Activated CD4-positive, alpha-beta T cell treated with anti-CD3 and anti-CD28 coated beads, Interleukin-2, amount 10 ng/mL, durations not matched to agents 7 days and 5 days (primary cell): ENCODE results near the gene ITGB3. TPM values are rescaled to one million over a fixed set of nuclear protein-coding genes. Genes with fewer than 3 reads are reported as not detected.
"Not testable (repeated sequence)": the region's sequence is repeated elsewhere in the genome, so short reads cannot be mapped to it uniquely, and the experiment has no call there.

ENCODE experiments used
- CTCF ChIA-PET: fragments of 350-600 bp; sonication (Branson Sonifier 250); formaldehyde crosslinking; loops from one replicate; lab custom pipeline; 2021; ENCODE audit warnings: antibody characterized with exemption; lab: Charles Lee
- POLR2A ChIA-PET: fragments of 350-600 bp; sonication (Branson Sonifier 250); formaldehyde crosslinking; loops from one replicate; lab custom pipeline; 2021; ENCODE audit warnings: antibody characterized with exemption; lab: Charles Lee
- DNase-seq: peaks from one replicate; pipeline ENCODE4 v3.0.0-alpha.2; 2020
- H3K27ac Mint-ChIP-seq: one replicate; pipeline ENCODE4 v1.8.0; 2021; ENCODE audit warnings: mild to moderate bottlenecking, moderate library complexity, mixed read lengths
- H3K27me3 Mint-ChIP-seq: one replicate; pipeline ENCODE4 v1.8.0; 2021; ENCODE audit warnings: mixed read lengths
- H3K36me3 Mint-ChIP-seq: one replicate; pipeline ENCODE4 v1.8.0; 2021; ENCODE audit warnings: low read depth, mixed read lengths
- H3K4me1 Mint-ChIP-seq: one replicate; pipeline ENCODE4 v1.8.0; 2021; ENCODE audit warnings: mixed read lengths
- H3K4me3 Mint-ChIP-seq: one replicate; pipeline ENCODE4 v1.8.0; 2021; ENCODE audit warnings: mild to moderate bottlenecking, moderate library complexity, mixed read lengths
- H3K9me3 Mint-ChIP-seq: one replicate; pipeline ENCODE4 v1.8.0; 2021; ENCODE audit warnings: mixed read lengths
- total RNA-seq, 2 experiments: library from RNA; stranded (reverse); gene quantifications; one replicate each; pipeline ENCODE4 v1.2.3, GENCODE V29; 2021

Gene ITGB3
- total RNA-seq, 2 experiments from 2014 or later = 0.52 to 0.98 TPM

DNA sequence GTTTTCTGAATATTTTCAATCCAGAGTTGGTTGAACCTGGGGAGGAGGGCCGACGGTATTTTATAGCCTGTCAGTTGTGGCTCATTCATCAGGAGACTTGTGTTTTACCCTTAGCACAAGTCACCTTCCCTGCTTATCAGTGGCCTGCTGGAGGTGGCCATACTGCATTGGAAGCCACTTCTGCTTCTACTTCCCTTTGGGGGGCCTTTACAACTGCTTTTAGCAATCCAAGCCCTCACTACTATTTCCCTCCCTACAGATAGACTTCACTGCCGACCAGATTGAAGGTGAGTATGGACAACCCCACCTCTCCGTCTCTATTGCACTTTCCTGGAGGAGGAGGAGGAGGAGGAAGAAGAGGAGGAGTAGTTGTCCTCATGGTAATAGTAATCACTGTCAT, 40.1 kb upstream of the ITGB3 start:
- Mint-ChIP-seq H3K27ac (peak overlapping the region; percentile 5), H3K4me3 (no peak overlapping the region), H3K4me1 (peaks cover 26% of the 10 kb centered on the region), H3K36me3 (no peaks in the 10 kb centered on the region), H3K27me3 (peaks cover 16% of the 10 kb centered on the region), H3K9me3 (no peaks in the 10 kb centered on the region)
- CTCF ChIA-PET = no interaction called here
- DNase-seq = no peak
- POLR2A ChIA-PET = no interaction called here

DNA sequence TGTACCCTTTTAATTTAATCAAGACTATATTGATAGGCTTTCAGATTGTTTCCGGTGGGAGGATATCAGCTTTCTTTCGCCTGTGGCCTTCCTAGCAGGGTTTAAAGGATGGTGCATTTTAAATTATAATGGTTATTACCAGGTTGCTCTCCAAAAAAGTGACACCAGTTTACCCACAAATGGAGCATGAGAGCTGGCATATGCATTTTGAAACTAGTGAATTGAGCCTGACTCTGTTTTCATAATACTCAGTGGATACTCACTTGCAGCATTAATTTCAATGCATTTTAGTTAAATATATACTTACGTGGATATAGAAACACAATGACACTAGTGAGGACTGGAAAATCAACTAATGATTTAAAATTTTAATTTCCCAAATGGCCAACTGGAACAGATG, 38.7 kb upstream of the ITGB3 start:
- Mint-ChIP-seq H3K4me3 (no peak overlapping the region), H3K9me3 (no peaks in the 10 kb centered on the region), H3K36me3 (no peaks in the 10 kb centered on the region), H3K4me1 (peaks cover 40% of the 10 kb centered on the region), H3K27me3 (peaks cover 16% of the 10 kb centered on the region), H3K27ac (no peak overlapping the region)
- DNase-seq = no peak
- ChIA-PET POLR2A (no interaction called here), CTCF (no interaction called here)

- POLR2A ChIA-PET = not testable (repeated sequence)
These were observed 36.8 kb upstream of the ITGB3 start for GRCh38 chr17:47216821-47217220.

GRCh38 chr17:47217279-47217678, 36.3 kb upstream of the ITGB3 start:
- CTCF ChIA-PET = interaction anchor here (6.2 kb wide), 1 partner anchor 9 kb away, joined by 30 read pairs; the partner anchor contains the start of gene MYL4
- H3K4me1 Mint-ChIP-seq = peaks cover 57% of the 10 kb centered on the region

More at GRCh38 chr17:47216821-47217220, 36.8 kb upstream of the ITGB3 start:
- CTCF ChIA-PET = interaction anchor here (6.2 kb wide), 1 partner anchor 8 kb away, joined by 30 read pairs; the partner anchor contains the start of gene MYL4
- H3K4me1 Mint-ChIP-seq = peaks cover 57% of the 10 kb centered on the region
- peak overlapping the region; percentile 76 for H3K27ac Mint-ChIP-seq
- not testable (repeated sequence) for DNase-seq, H3K4me3 Mint-ChIP-seq, H3K36me3 Mint-ChIP-seq, H3K9me3 Mint-ChIP-seq
- H3K27me3 Mint-ChIP-seq = peaks cover 12% of the 10 kb centered on the region

DNA sequence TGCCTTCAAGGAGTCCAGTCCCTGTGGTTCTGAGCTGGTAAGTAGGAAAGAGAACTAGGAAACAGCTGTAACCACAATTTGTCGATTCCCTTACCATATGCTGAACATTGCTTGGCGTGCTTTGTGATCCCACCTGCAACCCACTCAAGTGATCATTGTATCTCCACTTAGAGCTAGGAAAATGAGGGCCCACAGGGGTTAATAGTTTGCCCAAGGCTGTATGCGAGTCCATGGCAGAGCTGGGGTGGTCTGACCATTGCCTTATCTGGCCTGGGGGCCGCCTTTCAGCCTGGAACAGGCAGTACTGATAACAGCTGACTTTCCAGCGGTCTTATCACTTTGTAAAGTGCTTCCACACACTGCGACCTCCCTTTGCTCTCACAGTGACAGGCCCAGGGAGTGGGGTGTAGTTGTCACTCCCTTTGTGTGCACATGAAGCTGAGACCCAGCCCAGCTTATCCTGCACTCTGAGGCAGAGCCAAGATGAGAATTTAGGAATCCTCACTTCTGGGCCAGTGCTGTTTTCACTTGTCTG, 34.7 kb upstream of the ITGB3 start:
- POLR2A ChIA-PET = no interaction called here
- H3K4me1 Mint-ChIP-seq = peaks cover 59% of the 10 kb centered on the region
- CTCF ChIA-PET = interaction anchor here (3.5 to 6.2 kb wide), 2 partner anchors 10 to 11 kb away, joined by 12 to 30 read pairs; partner anchors contain the start of gene MYL4
- no peak for DNase-seq
- peaks cover 5% of the 10 kb centered on the region for H3K9me3 Mint-ChIP-seq
- peaks cover 2% of the 10 kb centered on the region for H3K36me3 Mint-ChIP-seq
- H3K27me3 Mint-ChIP-seq = peaks cover 5% of the 10 kb centered on the region
- H3K4me3 Mint-ChIP-seq = no peak overlapping the region
- peak overlapping the region; percentile 75 for H3K27ac Mint-ChIP-seq

More at GRCh38 chr17:47217279-47217678, 36.3 kb upstream of the ITGB3 start:
- Mint-ChIP-seq H3K27me3 (peaks cover 12% of the 10 kb centered on the region), H3K27ac (peak overlapping the region; percentile 76)
- DNase-seq, H3K36me3 Mint-ChIP-seq, H3K4me3 Mint-ChIP-seq, H3K9me3 Mint-ChIP-seq, POLR2A ChIA-PET: not testable (repeated sequence)

GRCh38 chr17:47219621-47220475, 33.8 kb upstream of the ITGB3 start:
- Mint-ChIP-seq H3K4me3 (no peak overlapping the region), H3K27me3 (peaks cover 5% of the 10 kb centered on the region), H3K27ac (peak overlapping the region; percentile 43), H3K9me3 (peaks cover 5% of the 10 kb centered on the region), H3K36me3 (peaks cover 2% of the 10 kb centered on the region), H3K4me1 (peaks cover 58% of the 10 kb centered on the region)
- ChIA-PET POLR2A (interaction anchor here (0.6 kb wide), 1 partner anchor 12 kb away, joined by 6 read pairs; no protein-coding TSS in a partner anchor), CTCF (interaction anchor here (0.6 to 6.2 kb wide), 5 partner anchors 10 to 96 kb away, joined by 3 to 30 read pairs (median 3); partner anchors contain the start of gene MYL4)
- DNase-seq = no peak

DNA sequence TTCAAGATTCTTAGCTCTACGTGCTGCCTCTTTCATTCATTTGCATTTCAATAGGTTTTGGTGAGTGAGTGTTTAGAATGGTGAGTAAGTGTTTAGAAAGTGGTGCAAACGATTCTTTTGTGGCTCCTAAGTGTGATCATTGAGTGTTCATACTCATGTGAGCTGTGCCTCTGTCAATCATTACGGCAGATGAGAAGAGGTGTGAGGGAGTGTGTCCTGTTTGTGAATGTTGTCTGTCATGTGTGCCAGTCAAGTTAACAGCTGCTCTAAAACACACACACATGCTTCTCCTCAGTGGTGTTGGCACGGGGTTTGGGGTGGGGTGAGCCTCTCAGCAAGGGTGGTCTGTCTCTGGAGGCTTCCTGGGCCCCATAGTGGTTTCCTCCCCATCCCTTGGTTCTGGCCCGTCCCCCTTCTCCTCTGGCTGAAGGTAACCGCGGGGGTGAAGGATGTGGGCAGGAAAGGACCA, 33.1 kb upstream of the ITGB3 start:
- peaks cover 2% of the 10 kb centered on the region for H3K36me3 Mint-ChIP-seq
- peaks cover 53% of the 10 kb centered on the region for H3K4me1 Mint-ChIP-seq
- H3K4me3 Mint-ChIP-seq = no peak overlapping the region
- no peak for DNase-seq
- POLR2A ChIA-PET = interaction anchor here (0.6 kb wide), 1 partner anchor 13 kb away, joined by 6 read pairs; no protein-coding TSS in a partner anchor
- H3K27me3 Mint-ChIP-seq = peaks cover 2% of the 10 kb centered on the region
- CTCF ChIA-PET = interaction anchor here (0.6 to 6.2 kb wide), 6 partner anchors 8 to 95 kb away, joined by 3 to 30 read pairs (median 3); partner anchors contain the start of gene MYL4
- H3K9me3 Mint-ChIP-seq = peaks cover 5% of the 10 kb centered on the region
- peak overlapping the region; percentile 43 for H3K27ac Mint-ChIP-seq

- no peak for DNase-seq
- ChIA-PET POLR2A (no interaction called here), CTCF (interaction anchor here (0.7 to 6.2 kb wide), 5 partner anchors 9 to 28 kb away, joined by 3 to 30 read pairs (median 3); partner anchors contain the start of gene MYL4)
- peaks cover 5% of the 10 kb centered on the region for H3K9me3 Mint-ChIP-seq
- peaks cover 2% of the 10 kb centered on the region for H3K36me3 Mint-ChIP-seq
- no peak overlapping the region for H3K4me3 Mint-ChIP-seq
- peak overlapping the region; percentile 57 for H3K27ac Mint-ChIP-seq
- peaks cover 2% of the 10 kb centered on the region for H3K27me3 Mint-ChIP-seq
- peaks cover 50% of the 10 kb centered on the region for H3K4me1 Mint-ChIP-seq
These were observed 32.5 kb upstream of the ITGB3 start for GRCh38 chr17:47221154-47221553.

GRCh38 chr17:47222047-47222446, 31.6 kb upstream of the ITGB3 start:
- ChIA-PET CTCF (interaction anchor here (1.0 to 6.2 kb wide), 3 partner anchors 8 to 14 kb away, joined by 3 to 30 read pairs (median 12); partner anchors contain the start of gene MYL4), POLR2A (no interaction called here)
- H3K4me1 Mint-ChIP-seq = peaks cover 45% of the 10 kb centered on the region
- DNase-seq = no peak
- H3K9me3 Mint-ChIP-seq = peaks cover 5% of the 10 kb centered on the region
- no peak overlapping the region for H3K4me3 Mint-ChIP-seq
- peaks cover 2% of the 10 kb centered on the region for H3K27me3 Mint-ChIP-seq
- H3K27ac Mint-ChIP-seq = no peak overlapping the region
- peaks cover 2% of the 10 kb centered on the region for H3K36me3 Mint-ChIP-seq

DNA sequence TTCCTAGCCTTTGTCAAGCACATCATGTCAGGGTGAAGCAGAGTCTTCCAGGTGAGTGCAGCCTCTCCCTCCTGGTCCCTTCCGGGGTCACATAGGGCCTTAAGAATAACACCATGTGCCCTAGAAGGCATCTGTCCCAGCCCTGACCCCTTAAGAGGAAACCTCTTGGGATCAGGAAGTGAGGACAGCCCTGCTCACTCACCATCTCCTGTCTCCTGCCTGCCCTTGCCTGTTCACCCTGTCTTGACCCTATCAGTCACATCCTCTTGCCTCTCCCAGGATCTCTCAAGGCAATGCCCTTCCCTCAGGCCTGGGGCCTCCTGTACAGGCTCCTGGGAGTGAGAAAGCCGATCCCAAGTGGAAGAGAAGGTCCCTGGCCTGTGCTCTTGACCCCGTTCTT, 30.6 kb upstream of the ITGB3 start:
- Mint-ChIP-seq H3K4me1 (peaks cover 38% of the 10 kb centered on the region), H3K27ac (no peak overlapping the region), H3K4me3 (no peak overlapping the region), H3K27me3 (peaks cover 2% of the 10 kb centered on the region), H3K36me3 (peaks cover 2% of the 10 kb centered on the region), H3K9me3 (peaks cover 5% of the 10 kb centered on the region)
- CTCF ChIA-PET = interaction anchor here (1.0 to 6.2 kb wide), 2 partner anchors 11 to 14 kb away, joined by 3 to 30 read pairs; partner anchors contain the start of gene MYL4
- POLR2A ChIA-PET = no interaction called here
- DNase-seq = no peak

DNA sequence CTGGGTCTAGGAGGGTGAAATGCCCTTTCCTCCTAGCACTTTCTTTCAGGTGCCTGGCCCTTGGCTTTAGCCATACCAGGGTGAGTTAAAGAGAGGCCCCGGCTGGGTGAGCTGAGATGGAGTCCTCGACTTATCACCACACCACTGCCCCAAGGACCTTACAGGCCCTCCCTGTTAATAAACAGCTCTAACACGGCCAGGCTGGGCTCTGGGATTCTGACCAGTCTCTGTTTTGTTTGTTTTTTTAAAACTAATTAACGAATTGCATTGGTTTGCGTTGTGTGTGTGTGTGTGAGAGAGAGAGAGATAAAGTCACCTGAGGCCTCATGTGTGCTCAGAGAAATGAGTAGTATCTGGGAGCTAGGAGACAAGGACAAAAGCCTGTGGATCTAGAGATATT, 30.2 kb upstream of the ITGB3 start:
- H3K4me3 Mint-ChIP-seq = no peak overlapping the region
- peaks cover 2% of the 10 kb centered on the region for H3K36me3 Mint-ChIP-seq
- no peak for DNase-seq
- ChIA-PET CTCF (no interaction called here), POLR2A (no interaction called here)
- peaks cover 2% of the 10 kb centered on the region for H3K27me3 Mint-ChIP-seq
- H3K4me1 Mint-ChIP-seq = peaks cover 34% of the 10 kb centered on the region
- peaks cover 5% of the 10 kb centered on the region for H3K9me3 Mint-ChIP-seq
- no peak overlapping the region for H3K27ac Mint-ChIP-seq

DNA sequence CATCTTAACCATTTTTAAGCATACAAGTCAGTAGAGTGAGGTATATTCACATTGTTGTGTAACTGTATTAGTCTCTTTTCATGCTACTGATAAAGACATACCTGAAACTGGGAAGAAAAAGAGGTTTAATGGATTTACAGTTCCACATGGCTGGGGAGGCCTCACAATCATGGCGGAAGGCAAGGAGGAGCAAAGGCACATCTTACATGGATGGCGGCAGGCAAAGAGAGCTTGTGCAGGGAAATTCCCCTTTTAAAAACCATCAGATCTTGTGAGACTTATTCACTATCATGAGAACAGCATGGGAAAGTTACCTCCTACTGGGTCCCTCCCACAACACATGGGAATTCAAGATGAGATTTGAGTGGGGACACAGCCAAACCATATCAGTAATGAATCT, 29.6 kb upstream of the ITGB3 start:
- H3K27ac Mint-ChIP-seq, H3K27me3 Mint-ChIP-seq, POLR2A ChIA-PET, H3K9me3 Mint-ChIP-seq, H3K36me3 Mint-ChIP-seq, DNase-seq, H3K4me3 Mint-ChIP-seq: not testable (repeated sequence)
- H3K4me1 Mint-ChIP-seq = peaks cover 28% of the 10 kb centered on the region
- CTCF ChIA-PET = interaction anchor here (0.5 kb wide), 1 partner anchor 66 kb away, joined by 4 read pairs; no protein-coding TSS in a partner anchor
